ENCODE results near the gene PRC1.

- no peak for TF ChIP-seq POLR2A (IDR thresholded peaks at IDR 0.05; ENCODE audit: low read length)
- TF ChIP-seq GATA1 (IDR thresholded peaks at IDR 0.05; ENCODE audit: low read depth, low read length) = no peak
Measured at GRCh38 chr15:91040856-91041255, 46.5 kb upstream of the PRC1 start.
